Measurements from ENCODE around the gene PLXNC1. TPM values are rescaled to one million over a fixed set of nuclear protein-coding genes. Genes with fewer than 3 reads are reported as not detected.

PLXNC1 gene
- total RNA-seq, 6 experiments from 2014 or later, result 0.18 to 0.40 (median 0.22) TPM

DNA sequence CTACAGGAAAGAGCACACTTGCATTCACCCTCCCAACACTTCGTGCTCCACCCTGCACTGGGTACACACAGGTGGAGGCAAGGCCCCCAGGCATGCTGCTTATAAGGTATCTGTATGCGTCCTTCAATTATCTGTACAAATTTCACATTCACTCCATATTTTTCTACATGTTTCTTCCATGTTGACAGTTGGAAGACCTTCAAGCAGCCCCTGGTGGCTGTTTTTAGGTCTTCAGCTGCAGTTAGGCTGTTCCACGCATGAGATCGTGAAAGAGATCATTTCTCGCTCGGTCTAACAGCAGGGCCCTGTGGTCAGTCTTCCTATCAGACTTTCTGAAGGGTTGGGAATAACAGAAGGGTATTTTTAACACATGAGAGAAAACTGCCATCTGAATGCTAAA is 47.1 kb downstream of the PLXNC1 start:
- Mint-ChIP-seq H3K36me3 (ENCODE audit: low read depth) (no peaks in the 10 kb centered on the region), H3K27me3 (ENCODE audit: insufficient read depth) (peaks cover 29% of the 10 kb centered on the region), H3K4me1 (ENCODE audit: low read depth) (no peaks in the 10 kb centered on the region), H3K27ac (no peak overlapping the region), H3K9me3 (peaks cover 13% of the 10 kb centered on the region), H3K4me3 (no peak overlapping the region)
- no peak for DNase-seq
- TF ChIP-seq, protein P1, sequence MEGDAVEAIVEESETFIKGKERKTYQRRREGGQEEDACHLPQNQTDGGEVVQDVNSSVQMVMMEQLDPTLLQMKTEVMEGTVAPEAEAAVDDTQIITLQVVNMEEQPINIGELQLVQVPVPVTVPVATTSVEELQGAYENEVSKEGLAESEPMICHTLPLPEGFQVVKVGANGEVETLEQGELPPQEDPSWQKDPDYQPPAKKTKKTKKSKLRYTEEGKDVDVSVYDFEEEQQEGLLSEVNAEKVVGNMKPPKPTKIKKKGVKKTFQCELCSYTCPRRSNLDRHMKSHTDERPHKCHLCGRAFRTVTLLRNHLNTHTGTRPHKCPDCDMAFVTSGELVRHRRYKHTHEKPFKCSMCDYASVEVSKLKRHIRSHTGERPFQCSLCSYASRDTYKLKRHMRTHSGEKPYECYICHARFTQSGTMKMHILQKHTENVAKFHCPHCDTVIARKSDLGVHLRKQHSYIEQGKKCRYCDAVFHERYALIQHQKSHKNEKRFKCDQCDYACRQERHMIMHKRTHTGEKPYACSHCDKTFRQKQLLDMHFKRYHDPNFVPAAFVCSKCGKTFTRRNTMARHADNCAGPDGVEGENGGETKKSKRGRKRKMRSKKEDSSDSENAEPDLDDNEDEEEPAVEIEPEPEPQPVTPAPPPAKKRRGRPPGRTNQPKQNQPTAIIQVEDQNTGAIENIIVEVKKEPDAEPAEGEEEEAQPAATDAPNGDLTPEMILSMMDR (IDR thresholded peaks at IDR 0.05), result peak; percentile 30

DNA sequence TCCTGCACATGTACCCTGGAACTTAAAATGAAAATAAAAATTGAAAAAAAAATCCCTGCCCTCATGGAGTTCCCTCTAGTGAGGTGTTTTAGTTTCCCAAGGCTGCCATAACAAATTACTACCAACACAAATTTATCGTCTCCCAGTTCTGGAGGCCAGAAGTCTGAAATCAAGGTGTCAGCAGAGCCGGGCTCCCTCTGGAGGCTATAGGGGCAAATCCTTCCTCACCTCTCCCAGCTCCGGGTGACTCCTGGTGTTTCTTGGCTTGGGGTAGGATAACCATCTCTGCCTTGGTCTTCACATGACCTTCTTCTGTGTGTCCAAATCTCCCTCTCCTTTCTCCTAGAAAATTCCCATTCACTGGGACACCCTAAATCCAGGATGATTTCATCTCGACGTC is 50.1 kb downstream of the PLXNC1 start:
- peaks cover 6% of the 10 kb centered on the region for H3K9me3 Mint-ChIP-seq

GRCh38 chr12:94198872-94199271 is 50.5 kb downstream of the PLXNC1 start:
- no peaks in the 10 kb centered on the region for H3K36me3 Mint-ChIP-seq (ENCODE audit: low read depth)

More for the DNA sequence above, 50.1 kb downstream of the PLXNC1 start:
- no peaks in the 10 kb centered on the region for H3K4me1 Mint-ChIP-seq (ENCODE audit: low read depth)
- no peaks in the 10 kb centered on the region for H3K36me3 Mint-ChIP-seq (ENCODE audit: low read depth)
- no peak for DNase-seq
- no peak overlapping the region for H3K4me3 Mint-ChIP-seq
- TF ChIP-seq, protein P1 (IDR thresholded peaks at IDR 0.05), result no peak
- H3K27ac Mint-ChIP-seq, result no peak overlapping the region
- peaks cover 31% of the 10 kb centered on the region for H3K27me3 Mint-ChIP-seq (ENCODE audit: insufficient read depth)

GRCh38 chr12:94200069-94200468 is 51.7 kb downstream of the PLXNC1 start:
- TF ChIP-seq, protein P1 (IDR thresholded peaks at IDR 0.05), result no peak
- no peak overlapping the region for H3K4me3 Mint-ChIP-seq
- no peak overlapping the region for H3K27ac Mint-ChIP-seq
- no peaks in the 10 kb centered on the region for H3K9me3 Mint-ChIP-seq
- no peak for DNase-seq
- peaks cover 25% of the 10 kb centered on the region for H3K27me3 Mint-ChIP-seq (ENCODE audit: insufficient read depth)
- no peaks in the 10 kb centered on the region for H3K36me3 Mint-ChIP-seq (ENCODE audit: low read depth)
- H3K4me1 Mint-ChIP-seq (ENCODE audit: low read depth), result no peaks in the 10 kb centered on the region

More at GRCh38 chr12:94198872-94199271, 50.5 kb downstream of the PLXNC1 start:
- Mint-ChIP-seq H3K27me3 (ENCODE audit: insufficient read depth) (peaks cover 31% of the 10 kb centered on the region), H3K4me3 (no peak overlapping the region), H3K27ac (no peak overlapping the region), H3K4me1 (ENCODE audit: low read depth) (no peaks in the 10 kb centered on the region), H3K9me3 (peaks cover 2% of the 10 kb centered on the region)
- no peak for DNase-seq
- TF ChIP-seq, protein P1 (IDR thresholded peaks at IDR 0.05), result no peak

GRCh38 chr12:94200695-94201094 is 52.3 kb downstream of the PLXNC1 start:
- Mint-ChIP-seq H3K27ac (no peak overlapping the region), H3K4me1 (ENCODE audit: low read depth) (no peaks in the 10 kb centered on the region), H3K36me3 (ENCODE audit: low read depth) (no peaks in the 10 kb centered on the region), H3K9me3 (no peaks in the 10 kb centered on the region), H3K27me3 (ENCODE audit: insufficient read depth) (peaks cover 24% of the 10 kb centered on the region), H3K4me3 (no peak overlapping the region)
- no peak for DNase-seq
- TF ChIP-seq, protein P1 (IDR thresholded peaks at IDR 0.05), result no peak
